A673 (cell line): ENCODE measurements around the gene SERTAD2.

ENCODE experiments used
- CTCF ChIP-seq: fragments of 300-800, 200-600 bp; sonication (generic); conservative IDR thresholded peaks from 2 replicates; pipeline ENCODE4 v1.5.1; 2017; ENCODE audit warnings: low read depth, mild to moderate bottlenecking, antibody characterized with exemption, low read length, moderate library complexity, mixed read lengths
- EZH2 ChIP-seq: fragments of 200-600 bp; sonication (generic); IDR thresholded peaks from 2 replicates; pipeline ENCODE4 v1.6.1; 2017; ENCODE audit warnings: borderline replicate concordance, low read depth, mild to moderate bottlenecking, mixed read lengths, antibody characterized with exemption, low read length; ENCODE audit not compliant: poor library complexity, severe bottlenecking

DNA sequence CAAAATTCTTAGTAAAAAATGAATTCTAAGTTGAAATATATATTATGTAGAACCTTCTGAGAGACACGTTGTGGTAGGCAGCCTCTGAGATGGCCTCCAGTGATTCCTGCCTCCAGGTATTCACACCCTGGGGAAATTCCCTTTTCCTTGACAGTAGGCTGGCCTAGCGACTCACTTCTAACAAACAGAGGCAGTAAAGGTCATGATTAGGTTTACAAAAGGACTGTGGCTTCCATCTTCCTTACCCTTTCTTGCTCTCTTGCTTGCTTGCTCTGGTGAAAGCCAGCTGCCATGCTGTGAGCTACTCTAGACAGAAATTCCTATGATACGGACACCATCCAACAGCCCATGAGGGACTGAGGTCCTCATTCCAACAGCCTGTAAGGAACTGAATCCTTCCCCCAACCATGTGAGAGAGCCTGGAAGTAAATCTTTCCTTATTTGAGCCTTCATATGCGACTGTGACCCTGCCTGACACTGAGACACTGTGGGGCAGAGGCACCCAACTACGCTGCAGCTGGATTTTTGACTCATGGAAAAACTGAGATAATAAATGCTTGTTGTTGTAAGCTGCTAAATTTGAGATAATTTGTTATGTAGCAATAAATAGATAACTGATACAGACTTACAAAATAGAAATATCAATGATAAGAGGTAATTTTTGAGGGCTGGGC lies 32.7 kb upstream of the SERTAD2 start:
- TF ChIP-seq CTCF (no peak), EZH2 (no peak)
